PC-3 (cell line): ENCODE data around the gene UPF1.

Source experiments
- CTCF ChIP-seq: fragments of 300-600 bp; sonication (generic); conservative IDR thresholded peaks from 2 replicates; pipeline ENCODE4 v1.5.1; 2017; ENCODE audit warnings: antibody characterized with exemption, low read depth, mild to moderate bottlenecking, low read length
- EZH2phosphoT487 ChIP-seq: fragments of 300-600 bp; sonication (generic); IDR thresholded peaks from 2 replicates; pipeline ENCODE4 v1.6.1; 2018; ENCODE audit warnings: mild to moderate bottlenecking, antibody characterized with exemption, low read length, borderline replicate concordance

GRCh38 chr19:18856385-18857126 is 24.8 kb downstream of the UPF1 start:
- TF ChIP-seq CTCF = peak; percentile 54
- no peak for TF ChIP-seq EZH2phosphoT487
